ENCODE data around the gene PRKACA.
A peak's percentile ranks its signal among the peaks of the same experiment; 100 is the strongest.

Gene PRKACA

DNA sequence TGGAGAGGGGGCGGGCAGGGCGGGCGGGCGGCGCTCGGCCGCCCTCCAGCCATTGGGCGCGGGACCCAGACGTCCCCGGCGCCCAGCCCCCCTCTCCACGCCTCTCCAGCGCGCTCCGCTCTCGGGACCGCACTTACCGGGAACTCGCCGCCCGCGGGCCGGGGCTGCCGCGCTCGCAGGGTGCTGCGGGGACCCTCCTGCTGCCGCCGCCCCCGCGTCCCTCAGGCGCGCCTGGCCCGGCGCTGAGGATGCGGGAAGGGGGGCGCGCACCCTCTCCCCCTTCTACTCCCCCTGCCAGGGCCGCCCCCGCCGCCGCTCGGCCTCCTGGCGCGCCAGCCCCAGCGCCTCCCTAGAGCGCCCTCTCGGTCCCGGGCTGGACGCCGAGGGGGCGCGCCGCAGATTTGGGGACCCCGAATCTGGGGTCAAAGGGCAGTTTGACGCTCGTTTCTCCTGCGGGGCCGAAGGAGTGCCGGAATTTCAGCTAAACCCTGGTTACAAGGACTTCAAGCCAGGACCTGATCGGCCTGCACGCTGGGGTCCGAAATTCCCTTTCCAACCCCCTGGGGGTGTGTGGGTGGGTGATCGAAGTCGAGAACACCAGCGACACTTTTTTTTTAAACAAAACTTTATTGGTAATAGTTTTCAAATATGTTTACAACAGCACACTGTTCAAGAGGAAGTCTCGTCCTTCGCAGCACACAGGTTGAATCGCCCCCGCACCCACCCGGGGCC lies 26.3 kb downstream of the PRKACA start:
- peak; percentile 11 for DNase-seq

DNA sequence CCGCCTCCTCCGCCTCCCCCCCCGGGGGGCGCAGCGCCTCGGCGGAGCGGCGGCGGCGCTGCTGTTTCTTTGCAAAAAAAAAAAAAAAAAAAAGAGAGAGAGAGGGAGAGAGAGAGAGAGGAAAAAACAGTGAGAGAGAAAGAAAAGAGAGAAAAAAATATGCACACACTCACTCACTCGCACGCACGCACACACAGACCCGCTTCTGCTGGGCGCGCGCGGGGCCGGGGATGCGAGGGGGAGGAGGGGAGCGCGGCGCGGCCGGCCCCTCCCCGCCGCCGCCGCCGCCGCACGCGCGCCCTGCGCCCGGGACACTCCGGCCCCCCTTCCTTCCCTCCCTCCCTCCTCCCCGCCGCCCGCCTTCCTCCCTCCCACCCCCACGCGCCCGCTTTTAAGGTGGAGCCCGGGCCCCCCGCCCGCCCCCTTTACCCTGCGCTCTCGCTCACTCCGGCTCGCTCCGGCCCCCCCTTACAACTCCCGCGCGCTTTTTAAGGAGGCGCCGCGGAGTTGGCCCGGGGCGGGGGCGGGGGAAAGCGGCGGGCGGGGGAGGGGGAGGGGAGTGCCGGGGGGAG lies 27.0 kb downstream of the PRKACA start, which contains the start of gene SAMD1:
Gene SAMD1, minus strand, starts transcription at position 243 of the 572 bp plus-strand sequence.
- peak; percentile 70 for DNase-seq

DNA sequence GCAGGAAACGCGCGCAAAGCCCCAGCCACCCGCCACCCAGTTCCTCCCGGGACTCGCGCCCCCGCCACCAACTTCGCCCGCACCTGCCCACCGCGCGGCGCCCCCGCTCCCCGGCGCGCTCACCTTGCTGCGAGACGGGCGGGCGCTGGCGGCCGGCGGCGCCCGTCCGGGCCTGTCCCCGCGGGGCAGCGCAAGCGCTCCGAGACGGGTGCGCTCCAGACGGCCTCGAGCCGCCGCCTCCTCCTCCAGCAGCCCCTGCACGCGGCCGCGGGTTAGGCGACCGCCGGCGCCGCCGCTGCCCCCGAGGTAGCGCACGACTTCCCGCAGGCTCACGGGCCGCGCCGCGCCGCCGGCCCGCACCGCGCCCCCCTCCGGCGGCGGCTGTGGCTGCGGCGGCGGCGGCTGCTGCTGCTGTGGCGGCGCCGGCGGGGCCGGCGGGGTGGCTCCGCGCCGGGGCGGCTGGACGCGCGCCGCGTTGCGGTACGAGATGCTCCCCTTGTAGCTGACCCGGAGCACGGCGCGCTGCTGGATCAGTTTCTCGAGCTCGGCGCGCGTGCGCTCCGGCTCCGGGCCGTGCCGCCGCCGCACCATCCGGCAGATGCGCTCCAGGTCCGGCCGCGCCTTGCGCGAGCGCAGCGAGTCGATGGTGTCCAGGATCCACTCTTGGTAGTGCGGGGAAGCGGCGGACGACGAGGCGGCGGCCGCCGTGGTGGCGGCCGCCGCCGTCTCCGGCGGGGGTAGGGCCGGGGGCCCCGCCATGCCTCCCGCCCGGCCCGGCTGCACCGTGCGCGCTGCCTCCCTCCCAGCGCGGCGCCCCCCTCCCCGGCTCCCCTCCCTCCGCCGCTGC lies 27.7 kb downstream of the PRKACA start:
- DNase-seq: no peak

DNA sequence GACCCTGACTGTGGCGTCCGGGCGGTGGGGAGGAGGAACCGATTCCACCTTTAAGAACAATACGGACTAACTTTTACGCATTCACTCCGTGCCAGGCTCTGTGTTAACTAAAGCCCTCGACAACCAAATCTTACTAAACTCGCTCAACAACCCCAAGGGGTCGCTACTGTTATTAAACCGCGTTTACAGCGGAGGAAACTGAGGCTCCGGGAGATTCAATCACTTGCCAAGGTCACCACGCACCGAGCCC lies 28.2 kb downstream of the PRKACA start:
- no peak for DNase-seq

DNA sequence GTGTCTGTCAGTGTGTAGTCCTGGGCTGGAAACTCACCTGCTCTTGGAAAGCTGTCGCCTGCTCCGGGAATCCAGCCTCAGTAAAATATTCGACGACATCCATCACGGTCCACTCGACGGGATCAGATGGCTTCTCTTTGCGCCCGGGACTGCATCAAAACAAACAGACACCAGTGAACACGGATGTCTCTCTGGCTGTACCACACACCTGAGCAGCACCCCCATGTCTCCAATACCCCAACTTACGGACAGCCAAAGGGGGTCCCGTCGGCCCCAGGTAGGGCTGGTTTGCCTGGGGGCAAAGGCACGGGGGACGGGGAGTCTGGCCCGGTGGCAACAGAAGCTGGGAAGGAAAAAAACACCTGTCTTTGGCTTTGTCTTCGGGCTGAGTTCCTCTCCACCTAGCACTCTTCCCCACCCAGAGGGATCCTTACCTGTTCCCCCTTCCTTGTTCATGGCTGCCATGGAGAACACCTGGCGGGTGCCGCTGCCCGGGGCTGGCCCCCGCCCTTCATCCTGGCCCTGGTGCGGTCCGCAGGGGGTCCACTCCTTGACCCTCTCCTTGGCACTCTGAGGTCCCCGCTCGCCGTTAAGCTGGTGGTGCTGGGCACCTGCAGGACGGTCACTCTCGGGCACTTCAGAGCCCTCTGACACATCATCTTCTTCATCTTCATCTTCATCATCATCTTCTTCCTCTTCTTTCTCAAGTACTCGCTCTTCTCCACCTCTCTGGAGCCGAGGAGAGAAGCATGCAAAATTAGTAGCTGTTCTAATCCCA lies 28.7 kb downstream of the PRKACA start:
- DNase-seq: no peak

DNA sequence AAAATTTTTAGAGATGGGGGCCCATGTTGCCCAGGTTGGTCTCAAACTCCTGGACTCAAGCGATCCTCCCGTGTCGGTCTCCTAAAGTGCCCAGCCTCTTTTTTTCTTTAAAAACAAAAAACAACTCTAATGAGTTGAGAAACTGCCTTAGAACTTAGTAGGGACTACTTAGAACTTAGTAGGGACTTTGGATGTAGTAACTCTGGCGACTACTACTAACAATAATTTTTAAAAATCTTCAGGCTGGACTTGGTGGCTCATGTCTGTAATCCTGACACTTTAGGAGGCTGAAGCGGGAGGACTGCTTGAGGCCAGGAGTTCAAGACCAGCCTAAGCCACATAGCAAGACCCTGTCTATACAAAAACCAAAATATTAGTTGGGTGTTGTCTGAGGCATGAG lies 31.5 kb downstream of the PRKACA start:
- DNase-seq: no peak

DNA sequence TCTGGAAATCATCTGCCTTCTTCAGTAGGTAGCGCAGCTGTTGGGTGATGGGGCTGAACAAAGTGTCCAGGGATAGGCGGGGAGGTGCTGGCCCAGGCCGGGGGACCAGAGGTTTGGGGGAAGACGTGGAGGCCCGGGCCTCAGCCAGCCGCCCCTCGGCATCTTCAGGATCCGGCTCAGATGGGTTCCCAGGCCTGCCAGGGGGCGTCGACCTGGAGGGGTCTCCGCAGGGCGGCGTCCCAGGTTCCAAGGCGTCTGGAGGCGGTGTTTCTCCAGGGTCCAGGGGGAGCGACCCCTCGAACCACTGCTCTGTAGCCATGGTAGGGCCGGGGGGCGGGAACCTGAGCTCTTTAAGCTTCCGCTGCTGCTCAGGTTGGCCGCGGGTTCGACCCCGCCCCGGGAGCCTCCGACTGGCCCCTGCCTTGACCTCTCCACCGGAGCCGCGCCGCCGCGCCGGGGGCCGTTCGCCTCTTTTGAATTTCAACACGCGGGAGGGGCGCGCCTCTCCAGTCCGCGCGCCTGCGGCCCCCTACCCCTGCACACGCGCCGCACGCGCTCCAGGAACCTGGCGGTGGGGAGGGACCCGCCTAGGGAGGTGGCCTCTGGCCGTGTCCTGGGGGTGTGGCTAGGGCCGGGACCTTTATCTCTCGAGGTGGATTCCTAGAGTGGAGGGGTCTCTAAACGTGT lies 32.1 kb downstream of the PRKACA start, which contains the start of gene C19orf67:
Gene C19orf67, minus strand, starts transcription at position 475 of the 687 bp plus-strand sequence. Its CDS starts 156 bp downstream, at position 319.
- DNase-seq: no peak

DNA sequence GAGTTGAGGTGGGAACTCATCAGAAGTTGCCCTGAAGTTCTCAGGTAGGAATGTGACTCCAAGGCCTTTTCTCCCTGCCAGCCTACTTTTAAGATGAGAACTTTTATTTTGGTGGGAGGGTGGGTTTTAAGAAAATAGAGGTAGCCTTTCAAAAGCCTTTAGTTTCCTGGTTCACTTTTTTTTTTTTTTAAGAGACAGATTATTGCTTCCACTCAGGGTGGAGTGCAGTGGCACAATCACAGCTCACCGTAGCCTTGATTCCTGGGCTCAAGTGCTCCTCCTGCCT lies 34.9 kb downstream of the PRKACA start:
- no peak for DNase-seq

DNA sequence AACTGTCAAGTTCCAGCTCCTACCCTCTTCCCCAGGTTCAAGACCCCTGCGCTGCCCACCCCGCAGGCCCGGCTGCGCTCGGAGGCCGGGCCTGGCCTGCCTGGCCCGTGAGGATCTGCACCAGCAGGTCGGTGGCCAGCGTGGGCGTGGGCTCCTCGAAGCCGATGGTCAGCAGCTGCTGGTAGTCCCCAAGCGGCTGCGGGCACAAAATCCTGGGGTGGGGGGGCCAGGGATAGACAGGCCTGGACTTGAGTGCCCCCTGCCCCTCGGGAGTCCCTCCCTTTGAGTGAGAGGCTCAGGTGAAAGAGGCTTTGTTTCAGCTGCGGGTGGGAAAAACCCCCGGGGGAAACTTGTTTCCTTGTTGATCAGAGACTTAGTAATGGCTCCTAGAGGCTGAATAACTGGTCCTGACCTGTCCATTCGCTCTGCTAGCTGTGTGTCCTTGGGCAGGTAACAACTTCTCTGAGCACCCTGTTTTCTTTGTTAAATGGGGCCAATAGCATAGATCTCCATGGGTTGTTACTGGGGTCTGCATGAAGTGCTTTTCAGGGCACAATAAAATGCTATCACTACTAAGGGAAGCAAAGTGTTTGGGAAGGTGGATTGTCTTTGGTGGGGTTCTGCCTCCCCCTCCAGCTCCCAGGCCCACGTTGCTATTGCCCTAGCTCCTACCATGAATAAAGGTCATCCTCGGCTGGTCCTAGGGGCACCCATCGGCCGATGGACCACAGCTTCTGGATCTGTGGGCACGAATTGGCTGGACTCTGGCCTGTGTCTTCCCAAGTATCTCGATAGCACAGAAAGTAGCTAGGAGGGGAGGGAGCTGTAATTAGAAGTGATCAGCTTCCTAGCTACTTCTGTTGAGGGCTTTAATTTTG lies 35.5 kb downstream of the PRKACA start:
- no peak for DNase-seq

DNA sequence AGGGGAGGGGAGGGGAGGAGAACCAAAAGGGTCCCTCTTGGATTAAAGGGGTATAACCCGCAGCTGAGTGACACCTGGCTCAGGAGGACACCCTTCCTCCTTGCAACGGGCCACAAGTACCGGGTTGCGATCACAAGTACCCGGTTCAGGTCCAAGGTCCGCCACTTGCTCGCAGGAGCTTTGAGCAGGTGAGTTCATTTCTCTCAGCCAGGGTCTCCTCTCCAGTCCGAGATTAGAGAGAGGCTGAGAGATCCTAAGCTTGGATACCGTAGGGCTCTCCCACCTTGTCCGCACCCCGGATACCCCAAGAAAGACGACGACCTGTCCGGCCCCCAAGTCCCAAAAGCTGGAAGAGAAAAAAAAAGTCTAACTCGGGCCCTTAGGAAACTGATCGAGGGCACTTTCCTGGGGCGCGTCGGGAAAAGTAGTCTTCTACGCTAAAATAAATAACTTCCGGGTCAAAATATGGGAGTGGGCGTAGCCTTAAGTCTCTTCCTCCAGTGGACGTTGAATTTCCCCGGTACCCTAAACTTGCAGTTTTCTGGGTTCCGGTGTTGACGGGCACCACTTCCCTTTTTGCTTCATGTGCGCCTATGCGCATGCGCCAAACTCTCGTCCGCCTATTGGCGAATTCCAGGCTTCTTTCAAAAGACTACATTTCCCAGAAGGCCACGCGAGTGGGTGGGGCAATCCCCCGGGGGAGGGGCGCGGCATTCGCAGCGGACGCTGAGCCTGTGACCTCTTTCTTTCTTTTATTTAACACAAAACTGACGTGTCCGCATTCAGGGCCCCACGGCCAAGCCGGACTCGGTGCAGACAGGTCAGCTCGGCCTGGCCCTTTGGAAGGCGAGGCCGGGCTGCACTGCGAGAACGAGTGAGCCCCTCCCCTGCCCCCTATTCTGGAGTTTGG lies 36.4 kb downstream of the PRKACA start:
- DNase-seq: peak; percentile 95

DNA sequence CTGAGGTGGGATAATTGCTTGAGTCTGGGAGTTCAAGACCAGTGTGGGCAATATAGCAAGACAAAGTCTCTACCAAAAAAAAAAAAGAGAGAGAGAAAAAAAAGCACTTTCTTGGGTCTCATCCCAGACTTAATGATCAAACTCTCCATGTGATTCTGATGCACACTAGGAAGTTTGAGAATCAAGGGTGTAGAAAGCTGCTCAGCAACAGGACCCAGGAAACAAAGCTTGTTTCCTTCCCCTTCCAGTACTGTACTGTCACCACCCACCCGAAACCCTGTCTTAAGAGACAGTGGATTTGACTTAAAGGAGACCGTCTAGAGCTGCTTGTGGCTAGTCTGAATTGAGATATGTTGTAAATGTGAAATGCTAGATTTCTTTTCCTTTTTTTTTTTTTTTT lies 39.2 kb downstream of the PRKACA start:
- no peak for DNase-seq

DNA sequence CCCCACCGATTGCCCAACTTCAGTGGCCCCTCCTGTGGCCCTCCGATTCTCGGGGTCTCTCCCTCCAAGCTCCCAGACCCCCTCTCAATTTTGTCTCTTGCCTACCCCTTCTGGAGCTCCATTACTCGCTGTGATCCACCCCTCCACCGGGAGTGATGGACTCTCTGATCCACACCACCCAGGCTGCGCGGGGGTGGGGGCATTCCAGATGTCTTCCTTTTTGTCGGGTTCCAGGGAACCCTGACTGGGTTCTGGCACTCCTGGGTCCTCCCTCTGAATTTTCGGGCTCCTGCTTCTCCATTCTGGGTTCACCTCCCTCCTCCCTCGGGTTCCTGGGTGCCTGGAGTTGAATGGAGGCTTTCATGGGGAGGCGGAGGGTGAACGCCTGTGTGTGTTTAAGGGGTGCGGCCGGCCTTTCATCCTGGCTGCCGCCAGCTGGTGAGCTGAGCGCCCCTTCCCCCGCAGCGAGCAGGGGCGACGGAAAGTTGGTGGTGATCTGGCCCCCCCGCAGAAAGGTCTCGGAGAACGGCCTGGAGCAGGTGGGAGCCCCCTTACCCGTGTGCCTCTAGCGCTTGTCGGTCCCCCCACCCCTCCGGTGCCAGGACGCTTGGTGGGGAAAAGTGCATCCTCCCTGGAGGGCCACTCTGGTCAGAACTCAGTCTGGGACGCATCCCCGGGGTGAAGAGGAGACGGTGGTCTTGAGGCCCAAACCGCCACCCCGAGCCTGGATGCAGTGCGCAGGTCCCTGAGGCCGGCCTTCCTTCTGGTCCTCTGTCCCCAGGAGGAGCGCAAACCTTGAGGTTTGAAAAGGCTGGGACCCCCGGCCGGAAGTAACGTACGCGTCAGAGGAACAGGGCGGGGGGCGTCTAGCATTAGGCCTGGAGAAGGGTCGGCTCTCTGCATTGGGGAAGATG lies 43.4 kb downstream of the PRKACA start:
- DNase-seq: no peak

DNA sequence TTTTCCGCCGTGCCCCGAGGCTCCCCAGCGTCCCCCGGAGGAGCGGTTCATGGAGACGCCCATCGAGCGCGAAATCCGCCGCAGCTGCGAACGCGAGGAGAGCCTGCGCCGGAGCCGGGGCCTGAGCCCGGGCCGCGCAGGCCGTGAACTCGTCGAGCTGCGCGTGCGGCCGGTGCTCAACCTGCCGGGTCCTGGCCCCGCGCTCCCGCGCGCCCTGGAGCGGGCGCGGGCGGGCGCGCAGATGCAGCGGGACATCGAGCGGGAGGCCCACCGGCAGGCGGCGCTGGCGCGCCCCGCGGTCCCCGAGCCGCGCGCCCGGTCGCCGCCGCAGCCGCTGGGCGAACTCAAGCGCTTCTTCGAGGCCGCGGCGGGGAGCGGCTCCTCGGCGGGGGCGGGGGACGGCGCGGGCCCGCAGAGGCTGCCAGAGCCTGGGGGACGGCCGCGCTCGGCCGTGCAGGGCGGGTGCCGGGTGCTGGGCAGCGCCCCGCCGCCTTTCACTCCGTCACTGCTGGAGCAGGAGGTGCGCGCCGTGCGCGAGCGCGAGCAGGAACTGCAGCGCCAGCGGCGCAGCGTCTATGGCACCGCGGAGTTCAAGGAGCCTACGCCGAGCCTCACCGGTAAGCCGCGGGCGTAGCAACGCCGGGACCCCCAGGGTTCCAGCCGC lies 44.2 kb downstream of the PRKACA start:
- DNase-seq: peak; percentile 20

DNA sequence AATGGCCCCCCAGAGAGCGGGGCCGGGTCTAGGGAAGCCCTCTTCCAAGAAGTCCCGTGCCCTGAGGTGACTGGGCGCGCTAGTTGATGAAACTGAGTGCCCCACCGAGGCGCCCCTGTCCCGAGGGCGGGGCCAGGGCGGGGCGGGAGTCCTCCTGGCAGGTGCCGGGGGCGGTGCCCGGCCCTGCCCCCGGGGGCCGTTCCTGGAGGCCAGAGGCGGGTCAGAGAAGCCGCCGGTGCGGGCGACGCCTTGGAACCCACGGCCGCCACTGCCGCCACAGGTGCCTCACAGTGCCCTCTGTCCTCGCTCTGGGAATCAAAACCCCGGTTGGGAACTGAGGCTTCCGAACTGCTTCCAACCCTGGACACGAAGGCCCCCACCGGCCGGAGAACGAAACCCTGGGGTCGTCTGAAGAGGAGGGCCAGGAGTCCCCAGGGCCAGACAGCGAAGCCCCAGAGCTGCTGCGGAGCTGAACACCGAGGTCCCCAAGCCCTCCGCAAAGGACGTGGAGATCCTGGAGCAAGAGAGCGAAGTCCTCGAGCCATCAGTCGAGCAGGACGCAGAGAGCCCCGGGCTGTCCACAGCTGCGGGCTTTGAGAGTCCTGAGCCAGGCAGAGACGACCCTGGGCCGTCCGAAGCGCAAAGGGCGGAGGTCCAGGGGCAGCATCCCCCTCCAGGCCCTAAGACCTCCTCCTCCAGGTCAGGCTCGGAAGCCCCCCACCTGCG lies 44.9 kb downstream of the PRKACA start, which contains the start of gene MISP3:
Gene MISP3, plus strand, starts transcription at position 252 of the 726 bp plus-strand sequence. CDS start 524 bp downstream, outside the sequence.
- DNase-seq: peak; percentile 14

DNA sequence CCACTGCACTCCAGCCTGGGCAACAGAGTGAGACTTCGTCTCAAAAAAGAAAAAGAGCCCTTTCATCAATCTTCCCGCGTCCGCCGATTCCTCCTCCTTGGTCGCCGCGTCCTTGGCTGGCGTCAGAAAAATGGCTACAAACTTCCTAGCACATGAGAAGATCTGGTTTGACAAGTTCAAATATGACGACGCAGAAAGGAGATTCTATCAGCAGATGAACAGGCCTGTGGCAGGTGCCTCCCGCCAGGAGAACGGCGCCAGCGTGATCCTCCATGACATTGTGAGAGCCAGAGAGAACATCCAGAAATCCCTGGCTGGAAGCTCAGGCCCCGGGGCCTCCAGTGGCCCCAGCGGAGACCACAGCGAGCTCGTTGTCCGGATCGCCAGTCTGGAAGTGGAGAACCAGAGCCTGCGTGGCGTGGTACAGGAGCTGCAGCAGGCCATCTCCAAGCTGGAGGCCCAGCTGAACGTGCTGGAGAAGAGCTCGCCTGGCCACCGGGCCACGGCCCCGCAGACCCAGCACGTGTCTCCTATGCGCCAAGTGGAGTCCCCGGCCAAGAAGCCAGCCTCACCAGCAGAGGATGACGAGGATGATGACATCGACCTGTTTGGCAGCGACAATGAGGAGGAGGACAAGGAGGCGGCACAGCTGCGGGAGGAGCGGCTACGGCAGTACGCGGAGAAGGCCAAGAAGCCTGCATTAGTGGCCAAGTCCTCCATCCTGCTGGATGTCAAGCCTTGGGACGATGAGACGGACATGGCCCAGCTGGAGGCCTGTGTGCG lies 47.1 kb downstream of the PRKACA start:
- no peak for DNase-seq

DNA sequence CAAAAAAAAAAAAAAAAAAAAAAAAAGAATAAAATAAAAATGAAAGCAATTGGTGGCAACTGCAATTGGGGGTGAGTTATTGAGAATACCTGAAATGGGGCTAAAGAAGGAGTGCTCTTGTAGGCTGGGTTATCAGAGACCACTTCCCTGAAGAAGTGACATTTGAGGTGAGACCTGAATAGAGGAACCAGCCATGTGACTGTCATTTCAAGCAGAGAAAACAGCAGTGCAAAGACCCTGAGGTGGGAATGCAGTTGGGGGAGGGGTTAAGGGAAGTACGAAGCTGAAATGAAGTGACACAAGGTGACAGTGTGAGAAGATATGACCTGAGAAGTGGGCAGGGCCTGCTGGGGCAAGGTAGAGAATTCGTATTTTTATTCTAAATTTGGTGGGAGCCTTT lies 51.4 kb downstream of the PRKACA start:
- no peak for DNase-seq

DNA sequence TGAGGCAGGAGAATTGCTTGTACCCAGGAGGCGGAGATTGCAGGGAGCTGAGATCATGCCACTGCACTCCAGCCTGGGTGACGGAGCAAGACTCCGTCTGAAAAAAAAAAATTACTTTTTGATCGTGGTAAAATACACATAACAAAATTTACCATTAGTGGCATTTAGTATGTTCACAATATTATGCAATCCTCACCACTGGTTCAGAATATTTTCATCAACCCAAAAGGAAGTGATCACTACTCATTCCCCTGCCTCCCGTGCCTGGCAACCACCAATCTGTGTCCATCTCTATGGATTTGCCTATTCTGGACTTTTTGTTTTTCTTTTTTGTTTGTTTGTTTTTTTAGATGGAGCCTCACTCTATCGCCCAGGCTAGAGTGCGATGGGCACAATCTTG lies 54.5 kb downstream of the PRKACA start:
- DNase-seq: no peak

DNA sequence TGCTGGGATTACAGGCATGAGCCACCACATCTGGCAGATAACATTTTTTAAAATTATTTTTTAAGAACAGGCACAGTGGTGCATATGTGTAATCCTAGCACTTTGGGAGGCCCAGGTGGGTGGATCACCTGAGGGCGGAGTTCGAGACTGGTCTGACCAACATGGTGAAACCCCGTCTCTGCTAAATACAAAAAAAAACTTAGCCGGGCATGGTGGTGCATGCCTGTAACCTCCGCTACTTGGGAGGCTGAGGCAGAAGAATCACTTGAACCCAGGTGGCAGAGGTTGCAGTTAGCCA lies 55.1 kb downstream of the PRKACA start:
- DNase-seq: no peak

All from NCI-H2227 treated with DMSO at 0.1 percent for 48 hours (cell line).